Panc1 (cell line): Measurements from ENCODE around the gene ANO8.

ENCODE experiments used
- CTCF ChIP-seq: fragments of 450-650 bp; IDR thresholded peaks from 2 replicates; pipeline ENCODE4 v1.5.1; 2017; ENCODE audit warnings: mild to moderate bottlenecking
- POLR2AphosphoS5 ChIP-seq: IDR thresholded peaks from 2 replicates; pipeline ENCODE4 v1.6.1; 2012; ENCODE audit warnings: mild to moderate bottlenecking, low read depth, low read length, moderate library complexity

GRCh38 chr19:17292301-17293074 lies 42.2 kb downstream of the ANO8 start:
- TF ChIP-seq CTCF: peak; percentile 82
- peak; percentile 46; the same call in 1 of the 2 replicates for TF ChIP-seq POLR2AphosphoS5
